ENCODE data around the gene KLHDC3.
"Not testable (repeated sequence)": the region's sequence is repeated elsewhere in the genome, so short reads cannot be mapped to it uniquely, and the experiment has no call there.

Gene KLHDC3

DNA sequence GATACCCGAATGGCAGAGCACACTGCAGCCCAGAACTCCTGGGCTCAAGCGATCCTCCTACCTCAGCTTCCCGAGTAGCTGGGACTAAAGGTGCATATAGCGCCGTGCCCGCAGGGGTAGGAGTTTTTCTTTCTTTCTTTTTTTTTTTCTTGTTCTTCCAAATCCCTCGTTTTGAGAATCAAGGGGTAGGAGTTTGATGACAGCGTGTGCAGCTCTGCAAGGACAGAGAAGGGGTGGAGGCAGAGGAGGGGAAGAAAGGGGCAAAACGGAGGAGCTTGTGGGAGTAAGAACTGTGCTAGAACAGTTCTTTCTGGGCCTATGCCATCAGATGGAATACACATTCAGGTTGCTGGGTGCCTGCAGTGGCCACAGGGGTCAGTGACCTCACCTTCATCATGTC is 22.7 kb downstream of the KLHDC3 start:
- Histone ChIP-seq H3K9me3 (ENCODE audit: control insufficient read depth in 5 of 5, low read length in 5 of 5) (no peaks in the 10 kb centered on the region), H3K4me1 (ENCODE audit: control insufficient read depth in 5 of 5, insufficient read depth in 5 of 5, low read length in 5 of 5) (no peaks in the 10 kb centered on the region), H3K27me3 (ENCODE audit: control insufficient read depth in 5 of 5, insufficient read depth in 4 of 5, low read length in 5 of 5) (no peaks in the 10 kb centered on the region), H3K36me3 (ENCODE audit: control insufficient read depth in 5 of 5, insufficient read depth in 5 of 5, low read length in 5 of 5) (peaks cover 0 to 86% (median 72%) of the 10 kb centered on the region in 5 donors), H3K27ac (ENCODE audit: low read depth, low read length) (no peak overlapping the region), H3K4me3 (ENCODE audit: low read depth in 1 of 5, low read length in 5 of 5) (no peak overlapping the region), H3K9ac (ENCODE audit: low read length in 5 of 5) (no peak overlapping the region)

DNA sequence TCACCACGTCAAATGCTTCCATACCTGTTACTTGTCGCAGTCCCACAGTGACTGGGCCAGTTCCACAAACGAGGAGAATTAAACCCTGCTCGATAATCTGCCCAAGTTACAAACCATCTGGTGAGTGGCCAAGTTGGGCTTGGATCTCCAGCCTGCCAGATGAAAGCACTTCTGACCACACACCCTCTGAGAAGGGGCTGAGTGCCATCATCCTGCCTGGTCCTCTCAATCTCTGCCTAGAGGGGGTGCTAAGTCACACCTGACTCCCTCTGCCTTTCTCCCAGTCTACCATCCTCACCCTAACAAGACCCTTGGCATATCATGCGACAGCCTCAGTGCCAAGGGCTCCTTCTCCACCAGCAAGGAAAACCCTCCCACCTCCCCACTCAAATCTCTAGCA is 23.1 kb downstream of the KLHDC3 start:
- H3K9me3 ChIP-seq (ENCODE audit: control insufficient read depth in 5 of 5, low read length in 5 of 5), result no peaks in the 10 kb centered on the region
- H3K36me3 ChIP-seq (ENCODE audit: control insufficient read depth in 5 of 5, insufficient read depth in 5 of 5, low read length in 5 of 5), result peaks cover 0 to 84% (median 70%) of the 10 kb centered on the region in 5 donors
- H3K4me3 ChIP-seq (ENCODE audit: low read depth in 1 of 5, low read length in 5 of 5), result no peak overlapping the region
- no peaks in the 10 kb centered on the region for H3K4me1 ChIP-seq (ENCODE audit: control insufficient read depth in 5 of 5, insufficient read depth in 5 of 5, low read length in 5 of 5)
- no peaks in the 10 kb centered on the region for H3K27me3 ChIP-seq (ENCODE audit: control insufficient read depth in 5 of 5, insufficient read depth in 4 of 5, low read length in 5 of 5)
- no peak overlapping the region for H3K27ac ChIP-seq (ENCODE audit: low read depth, low read length)
- no peak overlapping the region for H3K9ac ChIP-seq (ENCODE audit: low read length in 5 of 5)

DNA sequence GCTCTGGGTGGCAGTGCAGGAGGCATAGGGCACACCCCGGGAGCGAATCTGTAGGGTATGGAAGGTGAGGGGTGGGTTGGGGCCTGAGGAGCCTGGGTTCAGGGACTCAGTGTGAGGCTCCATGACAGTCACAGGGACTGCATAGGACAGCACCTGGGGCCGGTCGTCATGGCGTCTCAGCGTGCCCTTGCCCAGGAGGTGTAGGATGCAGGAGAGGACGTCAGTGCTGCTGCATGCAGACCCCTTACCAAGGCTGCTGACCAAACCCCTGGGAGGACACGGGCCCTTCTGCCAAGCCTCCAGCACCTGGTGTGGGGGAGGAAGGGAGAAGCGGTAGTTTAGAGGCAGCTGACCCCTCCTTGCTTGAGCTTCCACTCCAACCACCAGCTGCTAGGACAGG is 23.7 kb downstream of the KLHDC3 start:
- H3K4me1 ChIP-seq (ENCODE audit: control insufficient read depth in 5 of 5, insufficient read depth in 5 of 5, low read length in 5 of 5), result no peaks in the 10 kb centered on the region
- peaks cover 0 to 83% (median 70%) of the 10 kb centered on the region in 5 donors for H3K36me3 ChIP-seq (ENCODE audit: control insufficient read depth in 5 of 5, insufficient read depth in 5 of 5, low read length in 5 of 5)
- no peak overlapping the region for H3K4me3 ChIP-seq (ENCODE audit: low read depth in 1 of 5, low read length in 5 of 5)
- H3K9ac ChIP-seq (ENCODE audit: low read length in 5 of 5), result no peak overlapping the region
- no peaks in the 10 kb centered on the region for H3K9me3 ChIP-seq (ENCODE audit: control insufficient read depth in 5 of 5, low read length in 5 of 5)
- no peaks in the 10 kb centered on the region for H3K27me3 ChIP-seq (ENCODE audit: control insufficient read depth in 5 of 5, insufficient read depth in 4 of 5, low read length in 5 of 5)
- no peak overlapping the region for H3K27ac ChIP-seq (ENCODE audit: low read depth, low read length)

DNA sequence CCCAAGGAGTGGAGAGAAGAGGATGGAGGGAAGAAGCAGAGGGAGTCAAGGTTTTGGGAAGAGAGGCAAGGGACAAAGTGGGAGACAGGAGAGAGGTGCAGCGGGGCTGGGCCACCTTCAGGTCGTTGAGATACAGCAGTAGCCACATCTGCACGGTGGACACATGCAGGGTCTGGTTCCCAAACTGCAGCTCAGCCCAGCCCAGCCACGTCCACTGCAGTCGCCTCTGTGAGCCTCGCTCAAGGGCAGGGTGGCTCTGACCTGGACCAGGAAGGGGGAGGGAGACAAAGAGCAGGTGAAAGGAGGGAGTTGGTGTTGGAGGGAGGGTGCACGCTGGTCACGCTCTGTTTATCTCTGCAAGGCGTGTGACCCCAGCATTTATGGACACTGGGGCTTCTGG is 24.7 kb downstream of the KLHDC3 start:
- Histone ChIP-seq H3K36me3 (ENCODE audit: control insufficient read depth in 5 of 5, insufficient read depth in 5 of 5, low read length in 5 of 5) (peaks cover 0 to 85% (median 74%) of the 10 kb centered on the region in 5 donors), H3K27ac (ENCODE audit: low read depth, low read length) (no peak overlapping the region), H3K9me3 (ENCODE audit: control insufficient read depth in 5 of 5, low read length in 5 of 5) (no peaks in the 10 kb centered on the region), H3K4me1 (ENCODE audit: control insufficient read depth in 5 of 5, insufficient read depth in 5 of 5, low read length in 5 of 5) (no peaks in the 10 kb centered on the region), H3K4me3 (ENCODE audit: low read depth in 1 of 5, low read length in 5 of 5) (no peak overlapping the region), H3K9ac (ENCODE audit: low read length in 5 of 5) (no peak overlapping the region), H3K27me3 (ENCODE audit: control insufficient read depth in 5 of 5, insufficient read depth in 4 of 5, low read length in 5 of 5) (no peaks in the 10 kb centered on the region)

DNA sequence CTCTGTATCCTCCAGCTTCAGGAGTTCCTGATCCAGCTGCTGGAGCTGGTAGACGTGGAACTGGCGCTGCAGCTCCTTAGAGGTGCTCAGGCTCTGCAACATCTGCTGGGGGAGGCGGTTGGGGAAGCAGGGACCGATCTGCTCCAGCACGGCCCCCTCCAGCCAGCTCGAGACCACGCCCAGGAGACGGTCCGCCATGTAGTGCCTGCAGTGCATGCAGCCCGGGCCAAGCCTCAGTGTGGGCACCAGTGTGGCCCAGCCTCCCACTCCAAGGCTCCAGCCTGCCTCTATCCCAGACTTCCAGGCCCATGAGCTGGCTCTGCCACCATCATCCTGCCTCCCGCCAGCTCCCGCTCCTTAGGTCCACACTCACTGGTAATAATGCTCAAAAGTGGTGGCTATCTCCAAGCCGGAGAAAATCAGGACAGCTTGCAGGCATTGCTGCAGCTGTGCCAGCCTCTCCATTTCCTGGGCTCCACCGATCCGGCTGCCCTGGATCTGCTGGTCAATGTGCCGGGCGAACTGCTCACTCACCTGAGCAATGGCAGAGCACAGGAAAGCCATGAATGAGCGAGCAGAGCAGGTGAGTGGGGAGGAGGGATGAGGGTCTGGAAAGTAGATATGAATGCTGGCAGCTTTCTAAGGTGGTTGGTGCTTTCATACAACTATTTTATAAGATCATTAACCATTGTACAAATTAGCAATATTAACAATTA is 26.7 kb downstream of the KLHDC3 start:
- no peaks in the 10 kb centered on the region for H3K27me3 ChIP-seq (ENCODE audit: control insufficient read depth in 5 of 5, insufficient read depth in 4 of 5, low read length in 5 of 5)
- H3K9me3 ChIP-seq (ENCODE audit: control insufficient read depth in 5 of 5, low read length in 5 of 5), result no peaks in the 10 kb centered on the region
- no peak overlapping the region for H3K4me3 ChIP-seq (ENCODE audit: low read depth in 1 of 5, low read length in 5 of 5)
- H3K4me1 ChIP-seq (ENCODE audit: control insufficient read depth in 5 of 5, insufficient read depth in 5 of 5, low read length in 5 of 5), result no peaks in the 10 kb centered on the region
- H3K36me3 ChIP-seq (ENCODE audit: control insufficient read depth in 5 of 5, insufficient read depth in 5 of 5, low read length in 5 of 5), result peaks cover 0 to 86% (median 75%) of the 10 kb centered on the region in 5 donors
- no peak overlapping the region for H3K27ac ChIP-seq (ENCODE audit: low read depth, low read length)
- H3K9ac ChIP-seq (ENCODE audit: low read length in 5 of 5), result no peak overlapping the region

DNA sequence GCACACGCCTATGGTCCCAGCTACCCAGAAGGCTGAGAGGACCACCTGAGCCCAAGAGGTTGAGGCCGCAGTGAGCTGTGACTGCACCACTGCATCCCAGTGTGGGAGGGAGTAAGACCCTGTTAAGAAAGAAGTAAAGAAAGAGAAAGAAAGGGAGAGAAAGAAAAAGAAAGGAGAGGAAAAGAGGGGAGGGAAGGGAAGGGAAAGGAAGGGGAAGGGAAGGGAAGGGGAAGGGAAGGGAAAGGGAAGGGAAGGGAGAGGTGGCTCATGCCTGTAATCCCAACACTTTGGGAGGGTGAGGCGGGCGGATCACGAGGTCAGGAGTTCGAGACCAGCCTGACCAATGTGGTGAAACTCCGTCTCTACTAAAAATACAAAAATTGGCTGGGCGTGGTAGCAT is 27.4 kb downstream of the KLHDC3 start:
- not testable (repeated sequence) for H3K4me1 ChIP-seq (ENCODE audit: control insufficient read depth in 5 of 5, insufficient read depth in 5 of 5, low read length in 5 of 5); H3K27ac ChIP-seq (ENCODE audit: low read depth, low read length); H3K27me3 ChIP-seq (ENCODE audit: control insufficient read depth in 5 of 5, insufficient read depth in 4 of 5, low read length in 5 of 5); H3K4me3 ChIP-seq (ENCODE audit: low read depth in 1 of 5, low read length in 5 of 5); H3K9me3 ChIP-seq (ENCODE audit: control insufficient read depth in 5 of 5, low read length in 5 of 5); H3K9ac ChIP-seq (ENCODE audit: low read length in 5 of 5)
- H3K36me3 ChIP-seq (ENCODE audit: control insufficient read depth in 5 of 5, insufficient read depth in 5 of 5, low read length in 5 of 5), result peaks cover 0 to 89% (median 79%) of the 10 kb centered on the region in 5 donors

DNA sequence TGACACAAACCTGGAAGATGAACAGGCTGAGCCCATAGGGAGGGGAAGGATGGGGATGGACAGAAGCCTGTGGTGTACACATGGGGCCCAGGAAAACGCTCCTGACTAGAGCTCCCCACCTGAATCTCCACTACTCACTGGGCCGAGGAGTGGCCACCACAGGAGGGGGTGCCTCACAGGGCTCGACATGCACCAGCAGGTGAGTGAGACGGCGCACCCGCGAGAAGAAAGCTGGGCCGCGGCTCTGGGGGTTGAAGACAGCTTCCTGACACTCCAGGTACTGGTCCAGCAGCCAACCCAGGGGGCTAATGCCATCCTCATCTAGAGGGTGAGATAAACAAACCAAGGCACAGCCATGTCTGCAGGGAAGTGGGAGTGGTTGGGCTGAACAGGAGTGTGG is 29.3 kb downstream of the KLHDC3 start:
- peaks cover 0 to 89% (median 78%) of the 10 kb centered on the region in 5 donors for H3K36me3 ChIP-seq (ENCODE audit: control insufficient read depth in 5 of 5, insufficient read depth in 5 of 5, low read length in 5 of 5)

DNA sequence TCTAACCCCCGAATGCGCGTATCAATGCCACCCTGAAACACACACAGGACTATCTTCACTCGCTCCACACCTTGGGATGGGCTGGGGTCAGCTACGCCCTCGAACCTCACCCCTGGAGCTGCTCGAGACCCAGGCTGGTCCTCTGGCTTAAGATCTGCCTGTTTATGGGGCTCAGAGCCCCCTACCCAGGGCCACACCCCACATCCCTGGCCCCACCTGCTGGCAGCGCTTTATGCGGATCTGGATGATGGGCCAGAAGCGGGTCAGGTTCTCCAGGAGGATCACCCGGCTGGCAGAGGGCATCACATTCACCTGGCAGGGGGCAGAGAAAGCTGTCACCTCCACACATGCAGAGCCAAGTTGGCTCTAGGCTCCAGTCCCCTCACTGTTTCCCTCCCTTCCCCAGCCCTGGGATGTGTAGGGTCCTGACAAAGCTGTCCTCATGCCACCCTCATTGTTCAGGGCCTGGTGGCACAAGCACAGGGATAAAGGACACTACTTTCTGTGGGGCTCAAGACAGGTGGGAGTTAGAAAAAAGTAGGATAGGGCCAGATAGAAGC is 31.4 kb downstream of the KLHDC3 start:
- peaks cover 0 to 88% (median 74%) of the 10 kb centered on the region in 5 donors for H3K36me3 ChIP-seq (ENCODE audit: control insufficient read depth in 5 of 5, insufficient read depth in 5 of 5, low read length in 5 of 5)
- no peak overlapping the region for H3K27ac ChIP-seq (ENCODE audit: low read depth, low read length)
- H3K4me1 ChIP-seq (ENCODE audit: control insufficient read depth in 5 of 5, insufficient read depth in 5 of 5, low read length in 5 of 5), result peaks cover 0 to under 1% (median 0%) of the 10 kb centered on the region in 5 donors
- H3K4me3 ChIP-seq (ENCODE audit: low read depth in 1 of 5, low read length in 5 of 5), result no peak overlapping the region
- H3K9ac ChIP-seq (ENCODE audit: low read length in 5 of 5), result no peak overlapping the region
- H3K27me3 ChIP-seq (ENCODE audit: control insufficient read depth in 5 of 5, insufficient read depth in 4 of 5, low read length in 5 of 5), result no peaks in the 10 kb centered on the region
- H3K9me3 ChIP-seq (ENCODE audit: control insufficient read depth in 5 of 5, low read length in 5 of 5), result no peaks in the 10 kb centered on the region

More for the DNA sequence above, 29.3 kb downstream of the KLHDC3 start:
- Histone ChIP-seq H3K27ac (ENCODE audit: low read depth, low read length) (no peak overlapping the region), H3K9ac (ENCODE audit: low read length in 5 of 5) (no peak overlapping the region), H3K4me3 (ENCODE audit: low read depth in 1 of 5, low read length in 5 of 5) (no peak overlapping the region), H3K4me1 (ENCODE audit: control insufficient read depth in 5 of 5, insufficient read depth in 5 of 5, low read length in 5 of 5) (no peaks in the 10 kb centered on the region), H3K27me3 (ENCODE audit: control insufficient read depth in 5 of 5, insufficient read depth in 4 of 5, low read length in 5 of 5) (no peaks in the 10 kb centered on the region), H3K9me3 (ENCODE audit: control insufficient read depth in 5 of 5, low read length in 5 of 5) (no peaks in the 10 kb centered on the region)

DNA sequence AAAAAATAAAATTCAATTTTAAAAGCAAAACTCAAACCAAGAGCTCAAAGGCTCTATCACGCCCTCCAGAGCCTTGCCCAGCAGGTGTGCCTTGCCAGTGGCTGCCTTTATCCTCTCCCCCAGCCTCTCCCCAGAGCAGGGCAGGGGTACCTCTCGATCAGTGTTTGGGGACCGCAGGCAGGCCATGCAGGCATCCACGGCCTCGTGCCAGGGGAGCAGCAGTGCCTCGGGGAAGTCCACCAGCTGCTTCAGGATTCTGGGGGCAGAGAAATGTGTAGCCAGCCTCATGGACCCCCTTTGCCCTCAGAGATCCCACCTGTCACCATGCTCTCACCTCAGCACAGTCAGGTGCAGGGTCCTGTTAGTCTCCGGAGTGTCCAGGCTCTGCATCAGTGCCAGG is 33.9 kb downstream of the KLHDC3 start:
- no peak overlapping the region for H3K4me3 ChIP-seq (ENCODE audit: low read depth in 1 of 5, low read length in 5 of 5)
- no peaks in the 10 kb centered on the region for H3K27me3 ChIP-seq (ENCODE audit: control insufficient read depth in 5 of 5, insufficient read depth in 4 of 5, low read length in 5 of 5)
- H3K36me3 ChIP-seq (ENCODE audit: control insufficient read depth in 5 of 5, insufficient read depth in 5 of 5, low read length in 5 of 5), result peaks cover 0 to 82% (median 64%) of the 10 kb centered on the region in 5 donors
- H3K4me1 ChIP-seq (ENCODE audit: control insufficient read depth in 5 of 5, insufficient read depth in 5 of 5, low read length in 5 of 5), result peaks cover 0 to 19% (median 12%) of the 10 kb centered on the region in 5 donors
- H3K9me3 ChIP-seq (ENCODE audit: control insufficient read depth in 5 of 5, low read length in 5 of 5), result no peaks in the 10 kb centered on the region
- no peak overlapping the region for H3K27ac ChIP-seq (ENCODE audit: low read depth, low read length)
- H3K9ac ChIP-seq (ENCODE audit: low read length in 5 of 5), result no peak overlapping the region

DNA sequence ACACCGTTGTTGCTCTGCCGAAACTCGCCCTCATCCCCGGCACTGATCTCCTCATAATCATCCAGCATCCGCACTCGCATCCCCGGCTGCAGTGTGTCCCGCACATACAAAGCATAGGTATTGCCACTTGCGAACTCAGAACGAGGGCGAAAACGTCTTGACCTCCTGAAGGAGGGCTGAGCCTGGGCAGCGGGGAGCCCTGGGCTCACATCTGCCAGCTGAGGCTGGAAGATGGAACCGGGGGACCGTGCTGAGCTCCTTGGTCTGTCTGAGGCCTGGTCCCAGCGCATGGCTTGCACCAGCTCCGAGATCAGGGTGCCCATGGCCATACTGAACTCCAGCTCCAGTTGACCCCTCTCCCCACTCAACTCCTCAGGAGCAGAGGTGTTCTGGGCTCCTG is 36.9 kb downstream of the KLHDC3 start:
- Histone ChIP-seq H3K36me3 (ENCODE audit: control insufficient read depth in 5 of 5, insufficient read depth in 5 of 5, low read length in 5 of 5) (peaks cover 0 to 66% (median 48%) of the 10 kb centered on the region in 5 donors), H3K4me3 (ENCODE audit: low read depth in 1 of 5, low read length in 5 of 5) (no peak overlapping the region), H3K9me3 (ENCODE audit: control insufficient read depth in 5 of 5, low read length in 5 of 5) (no peaks in the 10 kb centered on the region), H3K9ac (ENCODE audit: low read length in 5 of 5) (no peak overlapping the region), H3K4me1 (ENCODE audit: control insufficient read depth in 5 of 5, insufficient read depth in 5 of 5, low read length in 5 of 5) (peaks cover 1 to 30% (median 22%) of the 10 kb centered on the region in 5 donors), H3K27me3 (ENCODE audit: control insufficient read depth in 5 of 5, insufficient read depth in 4 of 5, low read length in 5 of 5) (no peaks in the 10 kb centered on the region), H3K27ac (ENCODE audit: low read depth, low read length) (no peak overlapping the region)
